ENCODE measurements around the gene DAB2. TPM values are rescaled to one million over a fixed set of nuclear protein-coding genes. Genes with fewer than 3 reads are reported as not detected.
"Not testable (repeated sequence)": the region's sequence is repeated elsewhere in the genome, so short reads cannot be mapped to it uniquely, and the experiment has no call there.

The DAB2 gene
- total RNA-seq, 6 donors from 2014 or later: 100 to 177 (median 144) TPM

- peak overlapping the region in 2 of 4 donors; percentile 55 to 70 for H3K27ac ChIP-seq
- peaks cover 0 to 5% (median 2%) of the 10 kb centered on the region in 4 donors for H3K36me3 ChIP-seq
- ATAC-seq (ENCODE audit: low FRiP score in 2 of 2) (no peak), DNase-seq (no peak)
- peaks cover 42 to 70% (median 55%) of the 10 kb centered on the region in 4 donors for H3K4me1 ChIP-seq
- TF ChIP-seq EP300 (IDR thresholded peaks at IDR 0.05): no peak
- 91 to 95% methylated on average over 4 of the region's 4 CpGs for WGBS, 2 donors
- H3K9me3 ChIP-seq: no peaks in the 10 kb centered on the region
- H3K27me3 ChIP-seq: no peaks in the 10 kb centered on the region
- no peak overlapping the region for H3K4me3 ChIP-seq
These were observed 12.8 kb downstream of the DAB2 start for GRCh38 chr5:39411985-39412384.

- no peaks in the 10 kb centered on the region for H3K27me3 ChIP-seq
- H3K36me3 ChIP-seq: no peaks in the 10 kb centered on the region
- ATAC-seq (ENCODE audit: low FRiP score in 2 of 2) (peak; percentile 19 to 68), DNase-seq (no peak)
- H3K9me3 ChIP-seq: no peaks in the 10 kb centered on the region
- H3K4me1 ChIP-seq: peaks cover 42 to 70% (median 54%) of the 10 kb centered on the region in 4 donors
- H3K27ac ChIP-seq: peak overlapping the region; percentile 50 to 70 (median 56)
- H3K4me3 ChIP-seq: no peak overlapping the region
- 3% methylated on average over 1 of the region's 1 CpG for WGBS, 2 donors
- TF ChIP-seq, protein P1, sequence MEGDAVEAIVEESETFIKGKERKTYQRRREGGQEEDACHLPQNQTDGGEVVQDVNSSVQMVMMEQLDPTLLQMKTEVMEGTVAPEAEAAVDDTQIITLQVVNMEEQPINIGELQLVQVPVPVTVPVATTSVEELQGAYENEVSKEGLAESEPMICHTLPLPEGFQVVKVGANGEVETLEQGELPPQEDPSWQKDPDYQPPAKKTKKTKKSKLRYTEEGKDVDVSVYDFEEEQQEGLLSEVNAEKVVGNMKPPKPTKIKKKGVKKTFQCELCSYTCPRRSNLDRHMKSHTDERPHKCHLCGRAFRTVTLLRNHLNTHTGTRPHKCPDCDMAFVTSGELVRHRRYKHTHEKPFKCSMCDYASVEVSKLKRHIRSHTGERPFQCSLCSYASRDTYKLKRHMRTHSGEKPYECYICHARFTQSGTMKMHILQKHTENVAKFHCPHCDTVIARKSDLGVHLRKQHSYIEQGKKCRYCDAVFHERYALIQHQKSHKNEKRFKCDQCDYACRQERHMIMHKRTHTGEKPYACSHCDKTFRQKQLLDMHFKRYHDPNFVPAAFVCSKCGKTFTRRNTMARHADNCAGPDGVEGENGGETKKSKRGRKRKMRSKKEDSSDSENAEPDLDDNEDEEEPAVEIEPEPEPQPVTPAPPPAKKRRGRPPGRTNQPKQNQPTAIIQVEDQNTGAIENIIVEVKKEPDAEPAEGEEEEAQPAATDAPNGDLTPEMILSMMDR (IDR thresholded peaks at IDR 0.05): no peak
- TF ChIP-seq EP300 (IDR thresholded peaks at IDR 0.05): peak in 1 of 4 donors; percentile 60
These were observed 13.7 kb downstream of the DAB2 start for GRCh38 chr5:39411061-39411460.

DNA sequence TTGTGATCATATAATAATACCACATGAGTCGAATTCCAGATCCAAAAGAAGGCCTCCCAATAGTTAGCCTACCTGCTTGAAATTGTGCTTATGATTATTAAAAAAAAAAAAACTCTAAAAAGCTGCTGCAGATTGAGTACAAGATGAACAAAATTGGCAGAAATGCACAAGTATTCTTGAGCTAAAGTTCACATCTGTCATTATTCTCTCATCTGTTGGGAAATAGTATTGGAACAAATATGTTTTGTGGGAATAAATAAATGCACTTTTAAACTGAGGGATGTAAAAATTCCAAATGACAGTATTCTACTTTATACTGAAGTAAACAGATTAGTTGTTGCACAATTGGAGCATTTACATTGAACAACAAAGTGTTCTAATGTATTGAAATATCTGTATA lies 15.7 kb downstream of the DAB2 start:
- WGBS, 2 donors: 88 to 90% methylated on average over 1 of the region's 1 CpG
- H3K27me3 ChIP-seq: no peaks in the 10 kb centered on the region
- peak overlapping the region in 2 of 4 donors; percentile 18 to 70 for H3K27ac ChIP-seq
- no peak overlapping the region for H3K4me3 ChIP-seq
- no peaks in the 10 kb centered on the region for H3K36me3 ChIP-seq
- TF ChIP-seq EP300 (IDR thresholded peaks at IDR 0.05) (no peak), POLR2AphosphoS5 (IDR thresholded peaks at IDR 0.05) (no peak), POLR2A (IDR thresholded peaks at IDR 0.05) (no peak)
- TF ChIP-seq, protein P1 (IDR thresholded peaks at IDR 0.05): no peak
- no peaks in the 10 kb centered on the region for H3K9me3 ChIP-seq
- no peak for DNase-seq
- peaks cover 33 to 57% (median 46%) of the 10 kb centered on the region in 4 donors for H3K4me1 ChIP-seq
- ATAC-seq (ENCODE audit: low FRiP score in 2 of 2): no peak

GRCh38 chr5:39405083-39405843 lies 19.5 kb downstream of the DAB2 start:
- H3K36me3 ChIP-seq: no peaks in the 10 kb centered on the region

DNA sequence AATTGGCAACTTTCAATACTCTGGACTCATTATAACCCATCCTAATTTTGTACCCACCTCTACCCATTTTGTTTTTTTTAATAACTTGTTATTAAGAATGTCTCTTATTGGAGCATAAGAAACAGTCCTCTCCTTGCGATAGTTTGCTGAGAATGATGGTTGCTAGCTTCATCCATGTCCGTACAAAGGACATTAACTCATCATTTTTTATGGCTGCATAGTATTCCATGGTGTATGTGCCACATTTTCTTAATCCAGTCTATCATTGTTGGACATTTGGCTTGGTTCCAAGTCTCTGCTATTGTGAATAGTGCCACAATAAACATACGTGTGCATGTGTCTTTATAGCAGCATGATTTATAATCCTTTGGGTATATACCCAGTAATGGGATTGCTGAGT lies 21.0 kb downstream of the DAB2 start:
- WGBS, 2 donors: 90 to 91% methylated on average over 3 of the region's 3 CpGs
- H3K27me3 ChIP-seq; DNase-seq; H3K9me3 ChIP-seq; H3K27ac ChIP-seq; H3K36me3 ChIP-seq; H3K4me3 ChIP-seq; ATAC-seq (ENCODE audit: low FRiP score in 2 of 2): not testable (repeated sequence)
- peaks cover 26 to 43% (median 40%) of the 10 kb centered on the region in 4 donors for H3K4me1 ChIP-seq

More at GRCh38 chr5:39405083-39405843, 19.5 kb downstream of the DAB2 start:
- 60 to 72% methylated on average over 5 of the region's 5 CpGs for WGBS, 2 donors
- ATAC-seq (ENCODE audit: low FRiP score in 2 of 2) (peak in 1 of 2 donors; percentile 24), DNase-seq (no peak)
- peaks cover 27 to 46% (median 37%) of the 10 kb centered on the region in 4 donors for H3K4me1 ChIP-seq
- no peak overlapping the region for H3K4me3 ChIP-seq
- H3K27ac ChIP-seq: peak overlapping the region in 1 of 4 donors; percentile 21
- no peaks in the 10 kb centered on the region for H3K27me3 ChIP-seq
- H3K9me3 ChIP-seq: no peaks in the 10 kb centered on the region
- TF ChIP-seq, protein P1 (IDR thresholded peaks at IDR 0.05): no peak
- TF ChIP-seq EP300 (IDR thresholded peaks at IDR 0.05) (no peak), POLR2A (IDR thresholded peaks at IDR 0.05) (no peak), POLR2AphosphoS5 (IDR thresholded peaks at IDR 0.05) (no peak)

DNA sequence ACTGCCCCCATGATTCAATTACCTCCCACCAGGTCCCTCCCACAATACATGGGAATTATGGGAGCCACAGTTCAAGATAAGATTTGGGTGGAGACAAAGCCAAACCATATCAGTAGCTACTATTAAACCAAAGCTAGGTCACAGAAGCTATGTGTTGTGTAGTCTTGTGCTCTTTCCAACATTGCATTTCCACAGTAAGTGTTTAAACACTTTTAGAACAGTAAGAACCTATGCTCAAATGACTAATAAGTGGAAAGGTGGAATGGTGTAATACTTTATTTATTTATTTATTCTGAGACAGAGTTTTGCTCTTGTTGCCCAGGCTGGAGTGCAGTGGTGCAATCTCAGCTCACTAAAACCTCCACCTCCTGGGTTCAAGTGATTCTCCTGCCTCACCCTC lies 22.6 kb downstream of the DAB2 start:
- not testable (repeated sequence) for ATAC-seq (ENCODE audit: low FRiP score in 2 of 2); H3K27me3 ChIP-seq; H3K36me3 ChIP-seq; H3K4me3 ChIP-seq; DNase-seq; H3K9me3 ChIP-seq
- Histone ChIP-seq H3K4me1 (peaks cover 27 to 43% (median 37%) of the 10 kb centered on the region in 4 donors), H3K27ac (peak overlapping the region in 3 of 4 donors; percentile 20 to 72 (median 69))
- peak in 1 of 4 donors; percentile 50 for TF ChIP-seq EP300 (IDR thresholded peaks at IDR 0.05)
- TF ChIP-seq POLR2A (IDR thresholded peaks at IDR 0.05): peak in 1 of 4 donors; percentile 26

Data from upper lobe of left lung (tissue), 6 donors.